AG09309 (cell line): Measurements from ENCODE around the gene CADM4.
A peak's percentile ranks its signal among the peaks of the same experiment; 100 is the strongest.
"Not testable (repeated sequence)": the region's sequence is repeated elsewhere in the genome, so short reads cannot be mapped to it uniquely, and the experiment has no call there.

ENCODE experiments used
- DNase-seq: peaks from one replicate; pipeline ENCODE4 v3.0.0-alpha.2; 2010; ENCODE audit warnings: low read depth
- H3K4me3 ChIP-seq: 2 replicates; pipeline ENCODE4 v1.5.1; 2011; ENCODE audit warnings: mild to moderate bottlenecking, low read depth, low read length, moderate library complexity; ENCODE audit not compliant: control insufficient read depth
- CTCF ChIP-seq: IDR thresholded peaks from 2 replicates; pipeline ENCODE4 v1.5.1; 2011; ENCODE audit warnings: mild to moderate bottlenecking, low read depth, low read length, inconsistent platforms; ENCODE audit not compliant: insufficient read depth, control insufficient read depth; ENCODE audit errors: missing control alignments

Gene CADM4

GRCh38 chr19:43641333-43641732 lies 1.7 kb upstream of the CADM4 start:
- no peak for DNase-seq
- TF ChIP-seq CTCF, result no peak
- no peak overlapping the region for H3K4me3 ChIP-seq

DNA sequence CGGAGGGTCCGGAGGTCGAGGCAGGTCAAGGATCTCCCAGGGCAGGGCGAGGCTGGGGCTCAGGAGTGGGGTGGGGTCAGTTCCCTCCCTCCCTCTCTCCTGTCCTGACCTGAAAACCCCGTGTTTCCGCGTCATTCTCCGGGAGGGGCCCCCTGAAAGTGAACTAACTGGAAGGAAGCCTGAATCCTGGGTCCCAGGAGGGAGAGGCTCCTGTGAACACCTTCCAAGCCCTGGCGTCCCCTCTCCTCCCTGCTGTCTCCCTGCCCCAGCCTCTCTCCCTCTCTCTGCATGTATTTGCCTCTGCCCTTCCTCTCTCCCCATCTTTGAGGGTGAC lies 741 bp upstream of the CADM4 start:
- peak overlapping the region; percentile 49 for H3K4me3 ChIP-seq
- DNase-seq, result no peak
- no peak for TF ChIP-seq CTCF

- DNase-seq, result no peak
- no peak for TF ChIP-seq CTCF
- no peak overlapping the region for H3K4me3 ChIP-seq
Measured at GRCh38 chr19:43638995-43639518, 593 bp downstream of the CADM4 start.

GRCh38 chr19:43638214-43638994 lies 1.2 kb downstream of the CADM4 start:
- DNase-seq, result no peak
- TF ChIP-seq CTCF, result no peak
- no peak overlapping the region for H3K4me3 ChIP-seq

DNA sequence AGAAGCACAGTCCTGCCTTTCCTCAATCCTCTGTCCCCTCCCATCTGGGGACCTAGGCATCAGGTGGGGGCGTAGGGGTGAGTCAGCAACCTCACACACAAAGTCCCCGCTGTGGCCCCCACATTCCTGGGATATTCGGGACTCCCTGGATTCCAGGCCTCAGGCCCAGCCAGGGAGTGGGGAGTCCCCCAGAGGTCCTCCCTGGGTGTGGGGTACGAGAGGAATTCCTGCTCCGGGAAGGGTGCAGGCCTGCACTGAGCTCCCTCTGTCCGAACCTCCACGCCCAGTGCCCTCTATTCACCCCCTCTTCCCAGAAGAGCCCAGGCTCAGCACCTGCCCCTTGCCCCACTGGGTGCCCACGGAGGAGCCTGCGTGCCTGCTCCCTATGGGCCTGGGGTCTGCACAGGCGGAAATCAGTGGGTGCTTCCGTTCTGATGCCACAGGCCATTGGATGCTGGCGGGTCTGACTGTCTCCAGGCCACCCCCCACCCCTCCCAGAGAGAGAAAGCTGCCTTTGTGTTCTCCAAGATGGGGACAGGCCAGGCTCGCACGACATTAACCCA lies 3.4 kb downstream of the CADM4 start:
- no peak overlapping the region for H3K4me3 ChIP-seq
- no peak for TF ChIP-seq CTCF
- no peak for DNase-seq

- not testable (repeated sequence) for H3K4me3 ChIP-seq, DNase-seq
Measured at GRCh38 chr19:43635561-43635940, 4.1 kb downstream of the CADM4 start.

- no peak for TF ChIP-seq CTCF
- no peak overlapping the region for H3K4me3 ChIP-seq
- DNase-seq, result no peak
Measured at GRCh38 chr19:43634872-43635560, 4.6 kb downstream of the CADM4 start.
